Stimulated activated CD8-positive, alpha-beta memory T cell treated with anti-CD3 and anti-CD28 coated beads, Interleukin-2, amount 100 ng/mL, for 48 hours (primary cell): ENCODE results near the gene TMEM175.

ENCODE experiments used
- DNase-seq, 2 donors: peaks; one replicate each; pipeline ENCODE4 v3.0.0-alpha.2; 2020; ENCODE audit warnings: low read depth in 2 of 2

Gene TMEM175

DNA sequence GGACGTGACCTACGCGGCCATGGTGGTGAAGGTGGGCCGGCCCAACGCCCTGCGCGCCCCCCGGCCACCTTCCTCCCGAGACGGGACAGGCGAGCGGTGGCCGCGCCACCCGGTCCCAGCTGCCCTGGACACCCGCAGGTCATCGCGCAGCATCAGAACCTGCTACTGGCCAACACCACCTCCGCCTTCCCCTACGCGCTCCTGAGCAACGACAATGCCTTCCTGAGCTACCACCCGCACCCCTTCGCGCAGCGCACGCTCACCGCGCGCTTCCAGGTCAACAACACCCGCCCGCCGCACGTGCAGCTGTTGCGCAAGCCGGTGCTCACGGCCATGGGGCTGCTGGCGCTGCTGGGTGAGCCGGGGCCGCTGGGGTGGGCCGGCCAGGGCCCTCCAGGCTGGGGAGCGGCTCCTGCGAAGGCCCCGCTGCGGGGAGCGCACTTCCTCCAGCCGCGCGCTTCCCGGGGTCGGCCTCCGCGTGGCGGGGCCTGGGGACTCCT lies 69.9 kb downstream of the TMEM175 start:
- DNase-seq: no peak

DNA sequence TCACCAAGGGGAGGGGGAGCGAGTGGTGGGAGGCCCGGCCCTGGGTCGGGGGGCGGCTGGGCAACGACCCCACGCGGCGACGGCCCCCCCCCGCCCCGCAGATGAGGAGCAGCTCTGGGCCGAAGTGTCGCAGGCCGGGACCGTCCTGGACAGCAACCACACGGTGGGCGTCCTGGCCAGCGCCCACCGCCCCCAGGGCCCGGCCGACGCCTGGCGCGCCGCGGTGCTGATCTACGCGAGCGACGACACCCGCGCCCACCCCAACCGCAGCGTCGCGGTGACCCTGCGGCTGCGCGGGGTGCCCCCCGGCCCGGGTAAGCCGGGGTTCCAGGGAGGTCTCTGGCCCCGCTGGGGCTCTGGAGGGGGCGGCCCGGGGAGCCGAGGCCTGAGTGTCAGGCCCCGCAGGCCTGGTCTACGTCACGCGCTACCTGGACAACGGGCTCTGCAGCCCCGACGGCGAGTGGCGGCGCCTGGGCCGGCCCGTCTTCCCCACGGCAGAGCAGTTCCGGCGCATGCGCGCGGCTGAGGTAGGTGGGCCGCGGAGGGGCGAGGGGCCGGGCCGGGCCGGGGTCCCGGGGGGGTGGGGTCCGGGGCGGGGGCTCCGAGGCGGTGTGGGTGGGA lies 70.5 kb downstream of the TMEM175 start:
- no peak for DNase-seq

DNA sequence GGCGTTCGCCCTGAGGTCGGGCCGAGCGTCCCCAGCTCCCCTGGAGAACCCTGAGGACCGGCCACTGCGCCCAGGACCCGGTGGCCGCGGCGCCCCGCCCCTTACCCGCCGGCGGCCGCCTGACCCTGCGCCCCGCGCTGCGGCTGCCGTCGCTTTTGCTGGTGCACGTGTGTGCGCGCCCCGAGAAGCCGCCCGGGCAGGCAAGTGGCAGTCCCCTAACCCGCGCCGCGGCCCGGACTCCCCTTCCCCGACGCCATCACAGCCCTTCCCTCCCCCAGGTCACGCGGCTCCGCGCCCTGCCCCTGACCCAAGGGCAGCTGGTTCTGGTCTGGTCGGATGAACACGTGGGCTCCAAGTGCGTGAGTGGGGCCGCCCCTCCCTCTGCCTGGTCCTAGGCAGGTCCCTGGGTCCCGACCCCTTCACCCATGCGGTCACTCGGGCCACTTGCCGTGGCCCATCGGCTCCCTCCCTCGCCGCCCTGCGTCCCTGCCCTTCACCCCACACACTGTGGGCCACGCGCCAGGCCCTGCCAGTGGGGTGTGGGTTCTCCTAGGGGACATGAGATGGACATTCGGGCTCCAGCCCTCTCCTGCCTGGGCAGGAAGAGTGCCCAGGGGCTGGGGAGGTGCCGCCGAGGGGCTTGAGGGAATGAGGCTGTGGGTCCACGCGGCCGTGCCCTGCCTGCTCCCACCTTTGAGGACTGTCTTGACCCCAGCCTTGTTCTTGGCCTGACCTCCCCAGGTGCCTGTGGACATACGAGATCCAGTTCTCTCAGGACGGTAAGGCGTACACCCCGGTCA lies 71.2 kb downstream of the TMEM175 start:
- no peak for DNase-seq

DNA sequence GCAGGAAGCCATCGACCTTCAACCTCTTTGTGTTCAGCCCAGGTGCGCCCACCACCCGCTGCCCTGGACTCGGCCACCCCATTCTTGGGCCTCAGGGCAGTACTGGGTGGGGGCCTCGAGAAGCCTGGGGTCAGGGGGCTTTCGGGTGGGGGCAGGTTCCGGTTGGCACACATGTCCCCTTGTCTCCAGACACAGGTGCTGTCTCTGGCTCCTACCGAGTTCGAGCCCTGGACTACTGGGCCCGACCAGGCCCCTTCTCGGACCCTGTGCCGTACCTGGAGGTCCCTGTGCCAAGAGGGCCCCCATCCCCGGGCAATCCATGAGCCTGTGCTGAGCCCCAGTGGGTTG lies 71.8 kb downstream of the TMEM175 start:
- no peak for DNase-seq

DNA sequence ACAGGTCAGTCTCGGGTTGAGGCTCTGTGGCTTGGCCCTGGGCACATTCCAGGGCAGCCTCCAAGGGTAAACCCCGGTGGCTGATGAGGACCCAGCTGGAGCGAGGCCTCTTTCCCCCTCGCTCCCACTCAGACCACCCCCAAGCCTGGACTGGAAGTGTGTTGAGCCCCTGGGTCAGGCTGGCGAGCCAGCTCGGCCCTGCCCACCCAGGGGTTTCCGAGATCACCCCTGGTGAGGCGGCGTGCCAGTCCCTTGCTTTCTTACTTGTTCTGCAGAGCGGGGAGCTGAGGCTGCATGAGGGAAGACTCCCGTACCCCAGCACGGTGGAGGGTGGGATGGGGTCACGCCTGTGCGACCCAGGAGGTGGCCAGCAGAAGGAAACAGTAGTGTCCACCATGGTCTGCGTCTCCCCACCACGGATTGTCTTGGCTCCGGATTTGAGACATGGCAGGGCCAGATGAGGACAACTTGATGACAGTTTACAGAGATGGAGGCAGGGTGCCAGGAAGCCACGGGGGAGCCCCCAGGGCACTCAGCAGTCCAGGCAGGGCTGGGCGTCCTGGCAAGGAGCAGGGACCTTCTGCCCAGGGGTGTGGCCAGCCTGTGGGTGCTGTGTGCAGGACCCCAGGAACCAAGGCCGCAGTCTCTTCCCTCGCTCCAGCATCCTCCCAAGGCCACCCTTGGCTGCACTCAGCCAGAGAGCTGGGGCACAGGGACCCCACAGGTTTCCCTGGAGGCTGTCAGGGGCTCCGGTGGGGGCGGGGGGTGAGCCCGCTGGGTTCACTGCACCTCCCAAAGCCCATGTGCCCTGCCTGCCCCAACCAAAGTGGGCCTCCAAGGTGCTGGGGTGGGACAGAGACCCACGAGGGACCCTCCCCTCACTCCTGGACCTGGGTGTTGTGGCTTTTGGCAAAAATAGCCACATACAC lies 72.6 kb downstream of the TMEM175 start:
- no peak for DNase-seq

DNA sequence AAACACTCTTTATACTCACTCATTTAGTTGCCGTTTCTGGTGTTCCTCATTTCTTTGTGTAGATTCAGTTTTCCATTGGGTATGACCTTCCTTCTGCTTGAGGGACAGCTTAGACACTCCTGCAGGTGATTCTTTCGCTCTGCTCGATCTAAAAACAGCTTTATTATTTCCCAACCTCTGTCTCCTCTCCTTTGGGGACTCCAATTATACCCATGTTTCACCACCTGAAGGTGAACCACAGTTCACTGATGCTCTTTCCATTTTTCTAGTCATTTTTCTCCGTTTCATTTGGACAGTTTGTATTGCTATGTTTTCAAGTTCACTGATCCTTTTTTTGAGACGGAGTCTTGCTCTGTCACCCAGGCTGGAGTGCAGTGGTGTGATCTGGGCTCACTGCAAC lies 74.6 kb downstream of the TMEM175 start:
- no peak for DNase-seq
